Measurements from ENCODE around the gene IER2.

Gene IER2

DNA sequence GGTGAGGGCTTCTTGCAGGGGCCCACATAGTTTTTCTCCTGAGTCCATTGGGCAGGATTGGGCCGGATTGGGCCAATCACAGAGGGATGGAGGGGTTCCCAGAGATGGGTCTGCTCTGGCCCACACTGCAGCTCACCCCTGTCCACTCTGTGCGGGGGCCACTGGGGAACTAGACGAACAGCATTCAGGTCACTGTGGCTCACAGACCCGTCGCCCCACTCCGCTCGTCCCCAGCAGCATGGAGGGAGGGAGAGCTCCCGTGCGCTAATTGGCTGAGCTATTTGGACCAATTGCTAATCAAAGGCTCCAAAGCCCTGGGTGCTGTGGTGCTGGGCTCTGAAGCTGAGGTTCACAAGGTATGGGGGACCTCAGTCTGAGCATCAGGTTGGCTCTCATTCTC lies 20.8 kb upstream of the IER2 start:
- no peak overlapping the region for H4K8ac ChIP-seq (ENCODE audit: low read length)
- no peaks in the 10 kb centered on the region for H3K27me3 ChIP-seq (ENCODE audit: control insufficient read depth in 1 of 2, insufficient read depth in 1 of 2, low read length in 2 of 2)
- no peak overlapping the region for H2BK5ac ChIP-seq (ENCODE audit: low read depth, low read length, poor library complexity, severe bottlenecking)
- no peak overlapping the region for H3K4ac ChIP-seq (ENCODE audit: low read depth in 1 of 2, low read length in 2 of 2)
- no peaks in the 10 kb centered on the region for H3K9me3 ChIP-seq (ENCODE audit: control insufficient read depth, low read length)
- no peak overlapping the region for H2AK5ac ChIP-seq (ENCODE audit: low read length, severe bottlenecking)
- no peak overlapping the region for H3K27ac ChIP-seq (ENCODE audit: low read length, poor library complexity, severe bottlenecking)
- WGBS: 97% methylated on average over 9 of the region's 9 CpGs
- H3K14ac ChIP-seq (ENCODE audit: low read length in 2 of 2): no peak overlapping the region
- no peak overlapping the region for H2AFZ ChIP-seq (ENCODE audit: low read depth, low read length)
- no peak overlapping the region for H4K91ac ChIP-seq (ENCODE audit: low read length)
- H2BK120ac ChIP-seq (ENCODE audit: low read depth, low read length): no peak overlapping the region
- peaks cover 12% of the 10 kb centered on the region for H3K79me1 ChIP-seq (replicated peaks; ENCODE audit: low read length, poor library complexity, severe bottlenecking)
- H3K23ac ChIP-seq (ENCODE audit: low read length in 2 of 2): no peak overlapping the region
- no peak overlapping the region for H3K18ac ChIP-seq (ENCODE audit: low read depth in 1 of 2, low read length in 2 of 2)
- no peak overlapping the region for H2BK12ac ChIP-seq (ENCODE audit: low read length in 2 of 2)
- H3K9ac ChIP-seq (ENCODE audit: low read length): no peak overlapping the region
- H3K4me2 ChIP-seq (ENCODE audit: low read length, poor library complexity, severe bottlenecking): no peak overlapping the region
- no peak for DNase-seq
- no peak overlapping the region for H2BK15ac ChIP-seq (ENCODE audit: low read depth, poor library complexity, severe bottlenecking)
- H3K36me3 ChIP-seq (ENCODE audit: control insufficient read depth in 1 of 2, insufficient read depth in 2 of 2, low read depth in 1 of 2, low read length in 2 of 2): peaks cover 13 to 44% of the 10 kb centered on the region in 2 experiments
- H3K4me1 ChIP-seq (ENCODE audit: control insufficient read depth, insufficient read depth, low read depth, low read length): peaks cover 14% of the 10 kb centered on the region
- H3K4me3 ChIP-seq (ENCODE audit: insufficient read depth in 1 of 2, low read depth in 1 of 2, low read length in 2 of 2): no peak overlapping the region

- Histone ChIP-seq H3K18ac (ENCODE audit: low read depth in 1 of 2, low read length in 2 of 2) (no peak overlapping the region), H3K79me1 (replicated peaks; ENCODE audit: low read length, poor library complexity, severe bottlenecking) (peaks cover 25% of the 10 kb centered on the region), H2BK12ac (ENCODE audit: low read length in 2 of 2) (peak overlapping the region in 1 of 2 experiments; percentile 11), H3K4ac (ENCODE audit: low read depth in 1 of 2, low read length in 2 of 2) (no peak overlapping the region), H2BK15ac (ENCODE audit: low read depth, poor library complexity, severe bottlenecking) (no peak overlapping the region), H2AFZ (ENCODE audit: low read depth, low read length) (no peak overlapping the region), H2AK5ac (ENCODE audit: low read length, severe bottlenecking) (peak overlapping the region; percentile 13), H3K14ac (ENCODE audit: low read length in 2 of 2) (no peak overlapping the region), H3K23ac (ENCODE audit: low read length in 2 of 2) (no peak overlapping the region), H4K8ac (ENCODE audit: low read length) (no peak overlapping the region), H3K4me3 (ENCODE audit: insufficient read depth in 1 of 2, low read depth in 1 of 2, low read length in 2 of 2) (no peak overlapping the region), H3K27me3 (ENCODE audit: control insufficient read depth in 1 of 2, insufficient read depth in 1 of 2, low read length in 2 of 2) (no peaks in the 10 kb centered on the region), H3K36me3 (ENCODE audit: control insufficient read depth in 1 of 2, insufficient read depth in 2 of 2, low read depth in 1 of 2, low read length in 2 of 2) (peaks cover 28 to 52% of the 10 kb centered on the region in 2 experiments), H3K4me1 (ENCODE audit: control insufficient read depth, insufficient read depth, low read depth, low read length) (peaks cover 16% of the 10 kb centered on the region), H3K4me2 (ENCODE audit: low read length, poor library complexity, severe bottlenecking) (no peak overlapping the region), H2BK5ac (ENCODE audit: low read depth, low read length, poor library complexity, severe bottlenecking) (no peak overlapping the region), H3K9me3 (ENCODE audit: control insufficient read depth, low read length) (no peaks in the 10 kb centered on the region), H3K9ac (ENCODE audit: low read length) (peak overlapping the region; percentile 21), H3K27ac (ENCODE audit: low read length, poor library complexity, severe bottlenecking) (no peak overlapping the region), H2BK120ac (ENCODE audit: low read depth, low read length) (no peak overlapping the region), H4K91ac (ENCODE audit: low read length) (no peak overlapping the region)
- 99% methylated on average over 3 of the region's 3 CpGs for WGBS
- no peak for DNase-seq
These were observed 19.2 kb upstream of the IER2 start for GRCh38 chr19:13130886-13131490.

DNA sequence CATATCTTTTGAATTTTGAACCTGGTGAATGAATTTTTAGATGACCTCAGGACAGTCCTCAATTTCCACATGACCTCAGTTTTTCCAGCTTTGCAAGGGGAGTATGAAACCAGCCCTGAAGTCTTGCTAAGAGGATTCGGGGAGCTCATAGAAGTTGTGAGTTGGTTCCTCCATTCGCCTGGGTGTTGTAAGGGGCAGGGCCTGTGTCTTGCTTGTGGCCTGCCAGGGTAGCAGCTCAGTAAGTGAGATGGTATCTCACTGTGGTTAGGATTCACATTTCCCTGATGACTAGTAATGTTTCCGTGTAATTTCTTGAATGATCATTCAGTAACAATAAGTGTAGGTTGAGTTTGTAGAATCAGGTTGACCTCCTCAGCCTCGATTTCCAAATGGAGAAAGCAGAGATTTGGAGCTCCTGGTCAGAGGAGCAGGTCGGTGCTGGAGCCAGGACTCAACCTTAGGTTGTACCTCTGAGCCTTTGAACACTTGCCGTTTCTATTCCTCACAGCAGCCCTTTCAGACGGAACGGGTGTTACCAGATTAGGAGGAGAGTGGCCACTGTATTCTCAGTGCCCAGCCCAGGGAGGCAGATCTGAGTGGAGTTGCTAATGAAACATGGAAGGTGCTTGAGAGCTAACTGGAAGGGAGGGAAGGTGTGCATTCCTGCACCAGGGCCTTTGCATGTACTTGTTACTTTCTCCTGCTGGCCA lies 17.6 kb upstream of the IER2 start:
- no peak overlapping the region for H3K27ac ChIP-seq (ENCODE audit: low read length, poor library complexity, severe bottlenecking)
- peaks cover 36% of the 10 kb centered on the region for H3K79me1 ChIP-seq (replicated peaks; ENCODE audit: low read length, poor library complexity, severe bottlenecking)
- no peak overlapping the region for H2AK5ac ChIP-seq (ENCODE audit: low read length, severe bottlenecking)
- no peak overlapping the region for H3K4me2 ChIP-seq (ENCODE audit: low read length, poor library complexity, severe bottlenecking)
- no peak overlapping the region for H2BK120ac ChIP-seq (ENCODE audit: low read depth, low read length)
- H3K36me3 ChIP-seq (ENCODE audit: control insufficient read depth in 1 of 2, insufficient read depth in 2 of 2, low read depth in 1 of 2, low read length in 2 of 2): peaks cover 39 to 60% of the 10 kb centered on the region in 2 experiments
- WGBS: 92% methylated on average over 8 of the region's 8 CpGs
- no peak overlapping the region for H3K18ac ChIP-seq (ENCODE audit: low read depth in 1 of 2, low read length in 2 of 2)
- no peak overlapping the region for H2AFZ ChIP-seq (ENCODE audit: low read depth, low read length)
- peak overlapping the region; percentile 49 for H3K9ac ChIP-seq (ENCODE audit: low read length)
- no peak overlapping the region for H3K4ac ChIP-seq (ENCODE audit: low read depth in 1 of 2, low read length in 2 of 2)
- no peak overlapping the region for H3K23ac ChIP-seq (ENCODE audit: low read length in 2 of 2)
- no peaks in the 10 kb centered on the region for H3K9me3 ChIP-seq (ENCODE audit: control insufficient read depth, low read length)
- H3K4me3 ChIP-seq (ENCODE audit: insufficient read depth in 1 of 2, low read depth in 1 of 2, low read length in 2 of 2): no peak overlapping the region
- peaks cover 16% of the 10 kb centered on the region for H3K4me1 ChIP-seq (ENCODE audit: control insufficient read depth, insufficient read depth, low read depth, low read length)
- no peak overlapping the region for H4K91ac ChIP-seq (ENCODE audit: low read length)
- no peak overlapping the region for H2BK15ac ChIP-seq (ENCODE audit: low read depth, poor library complexity, severe bottlenecking)
- H3K27me3 ChIP-seq (ENCODE audit: control insufficient read depth in 1 of 2, insufficient read depth in 1 of 2, low read length in 2 of 2): no peaks in the 10 kb centered on the region
- no peak overlapping the region for H4K8ac ChIP-seq (ENCODE audit: low read length)
- H2BK12ac ChIP-seq (ENCODE audit: low read length in 2 of 2): no peak overlapping the region
- H2BK5ac ChIP-seq (ENCODE audit: low read depth, low read length, poor library complexity, severe bottlenecking): no peak overlapping the region
- peak; percentile 52 for DNase-seq
- no peak overlapping the region for H3K14ac ChIP-seq (ENCODE audit: low read length in 2 of 2)

DNA sequence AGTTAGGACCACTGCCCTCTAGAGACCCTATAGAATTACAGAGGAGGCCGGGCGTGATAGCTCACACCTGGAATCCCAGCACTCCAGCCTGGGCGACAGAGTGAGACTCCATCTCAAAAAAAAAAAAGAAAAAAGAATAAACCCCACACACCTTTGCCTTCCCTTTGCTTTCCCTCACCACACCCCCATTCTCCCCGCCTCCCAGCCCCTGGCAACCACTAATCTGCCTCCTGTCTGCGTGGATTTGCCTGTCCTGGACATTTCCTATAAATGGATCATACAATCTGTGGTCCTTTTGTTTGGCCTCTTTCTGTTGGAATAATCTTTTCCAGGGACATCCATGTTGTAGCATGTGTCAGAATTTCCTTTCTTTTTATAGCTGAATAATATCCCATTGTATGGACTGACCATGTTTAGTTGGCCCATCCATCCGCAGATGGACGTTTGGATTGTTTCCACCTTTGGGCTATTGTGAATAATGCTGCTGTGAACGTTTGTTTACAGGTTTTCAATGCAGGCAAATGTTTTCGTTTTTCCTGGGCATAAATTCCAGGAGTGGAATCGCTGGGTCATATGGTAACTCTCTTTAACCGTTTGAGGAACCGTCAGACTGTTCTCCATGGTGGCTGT lies 16.9 kb upstream of the IER2 start:
- no peak for DNase-seq
- H3K36me3 ChIP-seq (ENCODE audit: control insufficient read depth in 1 of 2, insufficient read depth in 2 of 2, low read depth in 1 of 2, low read length in 2 of 2): peaks cover 45 to 68% of the 10 kb centered on the region in 2 experiments
- H2BK5ac ChIP-seq (ENCODE audit: low read depth, low read length, poor library complexity, severe bottlenecking): no peak overlapping the region
- H3K9ac ChIP-seq (ENCODE audit: low read length): peak overlapping the region; percentile 49
- H2BK120ac ChIP-seq (ENCODE audit: low read depth, low read length): no peak overlapping the region
- no peak overlapping the region for H4K8ac ChIP-seq (ENCODE audit: low read length)
- no peak overlapping the region for H3K4me3 ChIP-seq (ENCODE audit: insufficient read depth in 1 of 2, low read depth in 1 of 2, low read length in 2 of 2)
- WGBS: 91% methylated on average over 12 of the region's 12 CpGs
- H3K23ac ChIP-seq (ENCODE audit: low read length in 2 of 2): no peak overlapping the region
- H3K27ac ChIP-seq (ENCODE audit: low read length, poor library complexity, severe bottlenecking): no peak overlapping the region
- H2AFZ ChIP-seq (ENCODE audit: low read depth, low read length): no peak overlapping the region
- H3K9me3 ChIP-seq (ENCODE audit: control insufficient read depth, low read length): no peaks in the 10 kb centered on the region
- no peak overlapping the region for H2BK15ac ChIP-seq (ENCODE audit: low read depth, poor library complexity, severe bottlenecking)
- H3K4ac ChIP-seq (ENCODE audit: low read depth in 1 of 2, low read length in 2 of 2): no peak overlapping the region
- H4K91ac ChIP-seq (ENCODE audit: low read length): no peak overlapping the region
- H3K14ac ChIP-seq (ENCODE audit: low read length in 2 of 2): no peak overlapping the region
- H2BK12ac ChIP-seq (ENCODE audit: low read length in 2 of 2): no peak overlapping the region
- peaks cover 13% of the 10 kb centered on the region for H3K4me1 ChIP-seq (ENCODE audit: control insufficient read depth, insufficient read depth, low read depth, low read length)
- no peak overlapping the region for H3K4me2 ChIP-seq (ENCODE audit: low read length, poor library complexity, severe bottlenecking)
- no peak overlapping the region for H2AK5ac ChIP-seq (ENCODE audit: low read length, severe bottlenecking)
- no peak overlapping the region for H3K18ac ChIP-seq (ENCODE audit: low read depth in 1 of 2, low read length in 2 of 2)
- no peaks in the 10 kb centered on the region for H3K27me3 ChIP-seq (ENCODE audit: control insufficient read depth in 1 of 2, insufficient read depth in 1 of 2, low read length in 2 of 2)
- peaks cover 38% of the 10 kb centered on the region for H3K79me1 ChIP-seq (replicated peaks; ENCODE audit: low read length, poor library complexity, severe bottlenecking)

All from mesenchymal stem cell (in vitro differentiated cells and primary cell).